Ammon's horn (tissue), 1 donor: ENCODE results near the gene AIP.
"Not testable (repeated sequence)": the region's sequence is repeated elsewhere in the genome, so short reads cannot be mapped to it uniquely, and the experiment has no call there.

Source experiments
- DNase-seq: peaks from one replicate; pipeline ENCODE4 v3.0.0-alpha.2; 2016; ENCODE audit warnings: low spot score

Gene AIP

GRCh38 chr11:67507242-67507863 is 24.5 kb downstream of the AIP start:
- no peak for DNase-seq

GRCh38 chr11:67507864-67508485 is 25.1 kb downstream of the AIP start, which contains the start of gene CDK2AP2:
CDK2AP2 (minus strand) TSS chr11:67508162; CDS start chr11:67508082, 80 bp downstream.
- DNase-seq, result peak; percentile 99

- DNase-seq, result peak; percentile 97
These were observed 25.8 kb downstream of the AIP start for GRCh38 chr11:67508486-67509121.

GRCh38 chr11:67510023-67510345 is 27.2 kb downstream of the AIP start:
- DNase-seq, result no peak

GRCh38 chr11:67511558-67511957 is 28.7 kb downstream of the AIP start:
- DNase-seq, result not testable (repeated sequence)

GRCh38 chr11:67514116-67514515 is 31.3 kb downstream of the AIP start:
- no peak for DNase-seq

GRCh38 chr11:67516806-67517205 is 34.0 kb downstream of the AIP start:
- DNase-seq, result no peak

- no peak for DNase-seq
These were observed 35.1 kb downstream of the AIP start for GRCh38 chr11:67517784-67518552.

GRCh38 chr11:67519726-67520125 is 36.9 kb downstream of the AIP start:
- DNase-seq, result no peak

- DNase-seq, result no peak
These were observed 38.3 kb downstream of the AIP start for GRCh38 chr11:67520856-67521824.

GRCh38 chr11:67521924-67522323 is 39.1 kb downstream of the AIP start:
- DNase-seq, result no peak

GRCh38 chr11:67522338-67522737 is 39.5 kb downstream of the AIP start:
- DNase-seq, result no peak

GRCh38 chr11:67522844-67523555 is 40.2 kb downstream of the AIP start, which contains the start of gene CABP2:
CABP2 (minus strand) TSS chr11:67523446; CDS start chr11:67523326, 120 bp downstream.
- no peak for DNase-seq

GRCh38 chr11:67523556-67524479 is 41.0 kb downstream of the AIP start:
- DNase-seq, result no peak

GRCh38 chr11:67524480-67524808 is 41.6 kb downstream of the AIP start:
- DNase-seq, result no peak

GRCh38 chr11:67525275-67525976 is 42.6 kb downstream of the AIP start:
- DNase-seq, result no peak

GRCh38 chr11:67528376-67528775 is 45.5 kb downstream of the AIP start:
- no peak for DNase-seq

- DNase-seq, result no peak
These were observed 47.4 kb downstream of the AIP start for GRCh38 chr11:67530282-67530592.

GRCh38 chr11:67532889-67533288 is 50.1 kb downstream of the AIP start:
- no peak for DNase-seq
